Neural progenitor cell (in vitro differentiated cells): ENCODE data around the gene SERP2. TPM values are rescaled to one million over a fixed set of nuclear protein-coding genes. Genes with fewer than 3 reads are reported as not detected.
"Not testable (repeated sequence)": the region's sequence is repeated elsewhere in the genome, so short reads cannot be mapped to it uniquely, and the experiment has no call there.

Source experiments
- DNase-seq: peaks from one replicate; pipeline ENCODE4 v3.0.0-alpha.2; 2016; ENCODE audit warnings: low spot score
- H2AFZ ChIP-seq: fragments of 200-600 bp; sonication (generic); replicated peaks from 2 replicates; pipeline ENCODE4 v1.6.1; 2016; ENCODE audit warnings: antibody characterized with exemption
- H3F3A ChIP-seq: fragments of 200-600 bp; sonication (generic); 2 replicates; pipeline ENCODE4 v1.6.1; 2016; ENCODE audit warnings: antibody characterized with exemption, low read depth
- H3K27ac ChIP-seq: fragments of 200-600 bp; sonication (generic); 2 replicates; pipeline ENCODE4 v1.5.1; 2016; ENCODE audit warnings: mild to moderate bottlenecking
- H3K27me3 ChIP-seq: fragments of 200-600 bp; sonication (generic); 2 replicates; pipeline ENCODE4 v1.6.1; 2016; ENCODE audit warnings: mild to moderate bottlenecking, moderate library complexity
- H3K36me3 ChIP-seq: fragments of 200-600 bp; sonication (generic); 2 replicates; pipeline ENCODE4 v1.5.1; 2016
- H3K4me1 ChIP-seq: fragments of 200-600 bp; sonication (generic); 2 replicates; pipeline ENCODE4 v1.6.1; 2016; ENCODE audit warnings: mixed run types
- H3K4me2 ChIP-seq: fragments of 200-600 bp; sonication (generic); 2 replicates; pipeline ENCODE4 v1.6.1; 2016
- H3K4me3 ChIP-seq: fragments of 200-600 bp; sonication (generic); 2 replicates; pipeline ENCODE4 v1.5.1; 2016
- H3K79me2 ChIP-seq: fragments of 200-600 bp; sonication (generic); 2 replicates; pipeline ENCODE4 v1.6.1; 2016; ENCODE audit warnings: low read depth
- H3K9ac ChIP-seq: fragments of 200-600 bp; sonication (generic); 2 replicates; pipeline ENCODE4 v1.6.1; 2016
- H3K9me3 ChIP-seq: fragments of 200-600 bp; sonication (generic); 2 replicates; pipeline ENCODE4 v1.5.1; 2016; ENCODE audit warnings: low read depth
- H4K20me1 ChIP-seq: fragments of 200-600 bp; sonication (generic); 2 replicates; pipeline ENCODE4 v1.6.1; 2016; ENCODE audit warnings: low read depth
- H3K27ac Mint-ChIP-seq: 3 replicates; pipeline ENCODE4 v1.8.0; 2021; ENCODE audit warnings: mixed read lengths
- H3K27me3 Mint-ChIP-seq: 2 replicates; pipeline ENCODE4 v1.8.0; 2022; ENCODE audit warnings: low read depth, mild to moderate bottlenecking, inconsistent platforms, moderate library complexity, mixed read lengths; ENCODE audit not compliant: insufficient read depth
- H3K36me3 Mint-ChIP-seq: 3 replicates; pipeline ENCODE4 v1.8.0; 2021; ENCODE audit warnings: mixed read lengths
- H3K4me1 Mint-ChIP-seq: 3 replicates; pipeline ENCODE4 v1.8.0; 2021; ENCODE audit warnings: mixed read lengths
- H3K4me3 Mint-ChIP-seq: 3 replicates; pipeline ENCODE4 v1.8.0; 2021; ENCODE audit warnings: mild to moderate bottlenecking, moderate library complexity, mixed read lengths
- H3K9me3 Mint-ChIP-seq: 3 replicates; pipeline ENCODE4 v1.8.0; 2020; ENCODE audit warnings: mixed read lengths
- EZH2 ChIP-seq: fragments of 200-600 bp; sonication (generic); IDR thresholded peaks from 2 replicates; pipeline ENCODE4 v1.6.1; 2017; ENCODE audit warnings: antibody characterized with exemption, mild to moderate bottlenecking, moderate library complexity
- EZH2phosphoT487 ChIP-seq: fragments of 200-600 bp; sonication (generic); IDR thresholded peaks from 2 replicates; pipeline ENCODE4 v1.6.1; 2017; ENCODE audit warnings: antibody characterized with exemption
- total RNA-seq: library from RNA; depleted of rRNA; stranded (reverse); fragments of >200 nt; gene quantifications from 2 replicates; pipeline ENCODE4 v1.2.3, GENCODE V29; 2015; ENCODE audit warnings: low replicate concordance
- TF ChIP-seq, protein P1 (sequence below): fragments of 200-600 bp; sonication (generic); IDR thresholded peaks from 2 replicates; pipeline ENCODE4 v1.5.1; 2017; ENCODE audit warnings: antibody characterized with exemption, mild to moderate bottlenecking

The SERP2 gene
- total RNA-seq: 2.5 and 8.1 TPM in 2 replicates

DNA sequence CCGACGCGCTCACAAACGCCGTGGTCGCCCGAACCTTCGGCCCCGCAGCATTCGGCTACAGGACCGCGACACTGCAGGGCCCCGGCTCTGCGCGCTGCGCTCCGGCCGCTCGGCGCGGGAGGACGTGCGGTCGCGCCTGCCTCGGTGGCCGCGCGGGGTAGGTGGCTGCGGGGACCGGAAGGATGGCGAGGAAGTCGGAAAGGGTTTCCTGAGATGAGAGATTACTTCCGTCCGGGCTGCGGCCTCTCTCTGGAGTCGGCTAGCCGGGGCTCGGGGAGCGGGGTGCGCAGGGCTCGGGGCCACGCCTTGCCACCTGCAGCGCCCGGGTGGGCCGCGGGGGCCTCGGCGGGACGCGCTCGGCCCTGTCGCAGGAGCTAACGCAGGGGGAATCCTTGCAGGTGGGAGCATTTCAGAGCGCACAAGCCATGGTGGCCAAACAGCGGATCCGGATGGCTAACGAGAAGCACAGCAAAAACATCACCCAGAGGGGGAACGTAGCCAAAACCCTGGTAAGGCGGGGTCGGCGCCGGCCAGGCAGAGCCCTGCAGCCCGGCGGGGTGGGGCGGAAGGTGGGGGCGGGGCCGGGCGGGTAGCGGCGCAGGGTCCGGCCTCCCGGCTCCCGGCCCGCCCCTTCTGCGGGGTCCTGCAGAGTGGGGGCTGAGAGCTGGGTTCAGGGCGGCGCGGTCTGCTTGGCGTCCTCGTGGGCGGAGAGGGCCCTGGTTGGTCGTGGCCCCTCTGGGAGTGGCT is at the start of gene SERP2:
SERP2 (plus strand) TSS at position 224 of the 747 bp plus-strand sequence; CDS start at position 426, 202 bp downstream.
- Histone ChIP-seq H3F3A (peaks cover 15% of the 10 kb centered on the region), H2AFZ (peak within 1 kb of the TSS; percentile 94), H3K4me3 (peak within 1 kb of the TSS; percentile 67), H3K36me3 (no peaks in the 10 kb centered on the region), H3K27ac (no peak within 1 kb of the TSS), H3K9me3 (no peaks in the 10 kb centered on the region), H3K4me1 (peaks cover 14% of the 10 kb centered on the region), H3K4me2 (peak within 1 kb of the TSS; percentile 93), H3K79me2 (peaks cover 5% of the 10 kb centered on the region), H3K9ac (peak within 1 kb of the TSS; percentile 15), H4K20me1 (no peaks in the 10 kb centered on the region), H3K27me3 (no peaks in the 10 kb centered on the region)
- Mint-ChIP-seq H3K36me3 (no peaks in the 10 kb centered on the region), H3K4me3 (peak within 1 kb of the TSS; percentile 80), H3K27ac (peak within 1 kb of the TSS; percentile 47), H3K4me1 (peaks cover 28% of the 10 kb centered on the region), H3K27me3 (peaks cover 25% of the 10 kb centered on the region), H3K9me3 (no peaks in the 10 kb centered on the region)
- DNase-seq: peak; percentile 84
- TF ChIP-seq EZH2phosphoT487 (no peak), EZH2 (no peak)
- TF ChIP-seq, protein P1, sequence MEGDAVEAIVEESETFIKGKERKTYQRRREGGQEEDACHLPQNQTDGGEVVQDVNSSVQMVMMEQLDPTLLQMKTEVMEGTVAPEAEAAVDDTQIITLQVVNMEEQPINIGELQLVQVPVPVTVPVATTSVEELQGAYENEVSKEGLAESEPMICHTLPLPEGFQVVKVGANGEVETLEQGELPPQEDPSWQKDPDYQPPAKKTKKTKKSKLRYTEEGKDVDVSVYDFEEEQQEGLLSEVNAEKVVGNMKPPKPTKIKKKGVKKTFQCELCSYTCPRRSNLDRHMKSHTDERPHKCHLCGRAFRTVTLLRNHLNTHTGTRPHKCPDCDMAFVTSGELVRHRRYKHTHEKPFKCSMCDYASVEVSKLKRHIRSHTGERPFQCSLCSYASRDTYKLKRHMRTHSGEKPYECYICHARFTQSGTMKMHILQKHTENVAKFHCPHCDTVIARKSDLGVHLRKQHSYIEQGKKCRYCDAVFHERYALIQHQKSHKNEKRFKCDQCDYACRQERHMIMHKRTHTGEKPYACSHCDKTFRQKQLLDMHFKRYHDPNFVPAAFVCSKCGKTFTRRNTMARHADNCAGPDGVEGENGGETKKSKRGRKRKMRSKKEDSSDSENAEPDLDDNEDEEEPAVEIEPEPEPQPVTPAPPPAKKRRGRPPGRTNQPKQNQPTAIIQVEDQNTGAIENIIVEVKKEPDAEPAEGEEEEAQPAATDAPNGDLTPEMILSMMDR: no peak

DNA sequence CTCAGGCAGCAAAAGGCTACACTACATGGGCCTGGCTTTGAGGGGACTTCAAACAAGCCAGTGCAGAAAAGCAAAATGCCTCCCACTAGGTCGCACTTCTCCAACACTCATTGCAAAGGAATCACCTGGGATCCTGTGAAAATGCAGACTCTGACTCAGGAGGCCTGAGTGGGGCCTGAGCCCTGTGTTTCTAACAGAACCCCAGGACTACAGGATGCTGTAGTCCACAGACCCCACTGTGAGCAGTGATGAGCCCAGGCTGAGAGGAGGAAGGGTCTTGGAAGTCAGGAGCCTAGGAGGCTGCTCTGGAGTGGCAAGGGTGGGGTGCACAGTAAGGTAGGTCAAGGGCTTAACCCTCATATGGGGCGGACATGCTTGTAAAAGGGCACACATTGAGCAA is 46.7 kb upstream of the SERP2 start:
- DNase-seq: no peak
- Histone ChIP-seq H4K20me1 (no peaks in the 10 kb centered on the region), H3K9ac (no peak overlapping the region), H3F3A (no peaks in the 10 kb centered on the region), H3K27me3 (no peaks in the 10 kb centered on the region), H3K36me3 (no peaks in the 10 kb centered on the region), H2AFZ (no peak overlapping the region), H3K4me3 (no peak overlapping the region), H3K4me2 (no peak overlapping the region), H3K4me1 (peaks cover 4% of the 10 kb centered on the region), H3K9me3 (no peaks in the 10 kb centered on the region), H3K27ac (no peak overlapping the region), H3K79me2 (no peaks in the 10 kb centered on the region)
- Mint-ChIP-seq H3K4me3 (no peak overlapping the region), H3K9me3 (peaks cover 28% of the 10 kb centered on the region), H3K4me1 (peaks cover 13% of the 10 kb centered on the region), H3K27me3 (peaks cover 22% of the 10 kb centered on the region), H3K36me3 (no peaks in the 10 kb centered on the region), H3K27ac (peak overlapping the region; percentile 68)
- TF ChIP-seq, protein P1: no peak
- TF ChIP-seq EZH2phosphoT487: no peak
- TF ChIP-seq EZH2: no peak

DNA sequence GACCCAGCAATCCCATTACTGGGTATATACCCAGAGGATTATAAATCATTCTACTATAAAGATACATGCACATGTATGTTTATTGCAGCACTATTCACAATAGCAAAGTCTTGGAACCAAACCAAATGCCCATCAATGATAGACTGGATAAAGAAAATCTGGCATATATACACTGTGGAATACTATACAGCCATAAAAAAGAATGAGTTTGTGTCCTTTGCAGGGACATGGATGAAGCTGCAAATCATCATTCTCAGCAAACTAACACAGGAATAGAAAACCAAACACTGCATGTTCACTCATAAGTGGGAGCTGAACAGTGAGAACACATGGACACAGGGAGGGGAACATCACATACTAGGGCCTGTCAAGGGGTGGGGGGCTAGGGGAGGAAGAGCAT is 44.6 kb upstream of the SERP2 start:
- not testable (repeated sequence) for H3K4me3 Mint-ChIP-seq, H3K36me3 ChIP-seq, H3K9me3 ChIP-seq, H3K4me3 ChIP-seq, DNase-seq, H3K27ac ChIP-seq, H3K9ac ChIP-seq, H3F3A ChIP-seq, H3K27me3 ChIP-seq, H4K20me1 ChIP-seq, H3K4me2 ChIP-seq, H3K36me3 Mint-ChIP-seq, H3K27ac Mint-ChIP-seq, H3K79me2 ChIP-seq, H2AFZ ChIP-seq
- peaks cover 22% of the 10 kb centered on the region for H3K27me3 Mint-ChIP-seq
- peaks cover 28% of the 10 kb centered on the region for H3K9me3 Mint-ChIP-seq
- H3K4me1 Mint-ChIP-seq: peaks cover 31% of the 10 kb centered on the region
- peaks cover 14% of the 10 kb centered on the region for H3K4me1 ChIP-seq

DNA sequence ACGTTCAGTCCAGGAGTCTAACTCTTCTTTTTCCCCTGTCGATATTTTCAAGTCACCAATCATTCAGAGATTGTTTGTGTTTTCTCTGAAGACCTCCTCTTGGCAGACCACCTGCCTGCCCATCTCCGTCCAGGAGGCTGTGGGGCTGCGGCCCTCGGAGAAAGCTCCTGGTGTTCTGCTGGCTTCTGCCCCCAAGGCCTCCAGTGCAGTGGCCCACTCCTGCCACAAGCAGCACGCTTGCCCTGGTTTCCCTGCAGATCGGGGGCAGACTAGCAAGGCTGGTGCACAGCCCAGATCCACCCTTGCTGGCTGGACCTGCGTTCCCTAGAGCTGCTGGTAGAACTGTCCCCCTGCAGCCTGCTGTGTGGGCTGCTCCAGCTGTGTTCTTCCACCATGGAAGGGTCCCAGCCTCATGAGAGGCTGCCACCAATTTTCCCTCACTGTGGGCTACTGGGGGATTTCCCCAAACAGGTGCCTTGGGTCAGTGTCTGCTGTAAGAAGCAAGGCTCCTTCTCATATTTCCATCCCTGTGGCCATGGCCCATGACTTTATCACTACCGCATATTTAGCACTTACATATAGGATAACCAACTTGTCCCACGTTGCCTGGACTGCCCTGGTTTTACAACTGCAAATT is 43.6 kb upstream of the SERP2 start:
- TF ChIP-seq EZH2 (no peak), EZH2phosphoT487 (no peak)
- TF ChIP-seq, protein P1: no peak
- Mint-ChIP-seq H3K4me1 (peaks cover 39% of the 10 kb centered on the region), H3K27me3 (peaks cover 20% of the 10 kb centered on the region), H3K9me3 (peaks cover 28% of the 10 kb centered on the region), H3K4me3 (no peak overlapping the region), H3K27ac (no peak overlapping the region), H3K36me3 (no peaks in the 10 kb centered on the region)
- Histone ChIP-seq H3K9me3 (no peaks in the 10 kb centered on the region), H3K9ac (no peak overlapping the region), H3K4me1 (peaks cover 14% of the 10 kb centered on the region), H2AFZ (no peak overlapping the region), H3K79me2 (no peaks in the 10 kb centered on the region), H3K27ac (no peak overlapping the region), H3K27me3 (no peaks in the 10 kb centered on the region), H3K36me3 (no peaks in the 10 kb centered on the region), H3F3A (no peaks in the 10 kb centered on the region), H3K4me2 (no peak overlapping the region), H3K4me3 (no peak overlapping the region), H4K20me1 (no peaks in the 10 kb centered on the region)
- no peak for DNase-seq
